Measurements from ENCODE around the gene PYROXD2. TPM values are rescaled to one million over a fixed set of nuclear protein-coding genes. Genes with fewer than 3 reads are reported as not detected.

Gene PYROXD2
- total RNA-seq, 2 experiments from 2014 or later = 2.8 to 3.9 TPM

Other genes with a start within 250 kb of the PYROXD2 start
- not detected for gene LOXL4, start 147.0 kb downstream of the PYROXD2 start, total RNA-seq
- 10 to 100 TPM; 44.7 to 46.6 TPM for gene HPS1, start 31.8 kb upstream of the PYROXD2 start, total RNA-seq

Measured in activated naive CD8-positive, alpha-beta T cell treated with anti-CD3 and anti-CD28 coated beads for 36 hours (primary cell).